HG02943 (cell line): ENCODE data around the gene SMIM29.

Source experiments
- ATAC-seq: cut with Tn5 transposase; IDR thresholded peaks from one replicate; pipeline ENCODE4 v1.9.1; 2021; ENCODE audit warnings: mild to moderate bottlenecking, low read depth, moderate library complexity; ENCODE audit not compliant: unreplicated experiment

Gene SMIM29

GRCh38 chr6:34200340-34200971 lies 48.4 kb downstream of the SMIM29 start:
- no peak for ATAC-seq

GRCh38 chr6:34196833-34197195 lies 52.0 kb downstream of the SMIM29 start:
- no peak for ATAC-seq
